SK-N-SH (cell line): ENCODE measurements around the gene SERPINA9. TPM values are rescaled to one million over a fixed set of nuclear protein-coding genes. Genes with fewer than 3 reads are reported as not detected.

ENCODE experiments used
- CTCF ChIA-PET: fragments of 300-600, 350-600 bp; formaldehyde crosslinking; extraction: SDS; loops from one replicate; lab custom pipeline; 2021; lab: Yijun Ruan, JAX
- POLR2A ChIA-PET: fragments of 350-600 bp; sonication (Branson Sonifier 250); formaldehyde crosslinking; extraction: SDS; loops from one replicate; lab custom pipeline; 2020; ENCODE audit warnings: antibody characterized with exemption, inconsistent platforms; lab: Yijun Ruan, JAX
- DNase-seq: peaks from one replicate; pipeline ENCODE4 v3.0.0; 2012
- H2AFZ ChIP-seq: fragments of 200-600 bp; sonication (generic); 2 replicates; pipeline ENCODE4 v1.8.1; 2016; ENCODE audit warnings: antibody characterized with exemption, mild to moderate bottlenecking, low read depth
- H3F3A ChIP-seq: fragments of 200-600 bp; sonication (generic); replicated peaks from 2 replicates; pipeline ENCODE3; 2016; ENCODE audit warnings: antibody characterized with exemption, mild to moderate bottlenecking; ENCODE audit not compliant: insufficient read depth
- H3K27ac ChIP-seq, 2 experiments: fragments of 200-500 bp in 1 of 2; fragments of 200-600 bp in 1 of 2; sonication (Bioruptor generic) in 1 of 2; sonication (generic), shearing (Covaris generic) in 1 of 2; 2 replicates each; pipeline versions ENCODE4 v1.5.1 to v1.6.1; 2014 to 2016; ENCODE audit warnings: low read depth in 2 of 2, inconsistent platforms in 1 of 2, low read length in 1 of 2, mild to moderate bottlenecking in 1 of 2, mixed read lengths in 1 of 2
- H3K27me3 ChIP-seq: fragments of 200-600 bp; sonication (generic), shearing (Covaris generic); 2 replicates; pipeline ENCODE4 v1.6.1; 2016; ENCODE audit warnings: mixed run types; ENCODE audit not compliant: insufficient read depth
- H3K36me3 ChIP-seq, 2 experiments: fragments of 200-500 bp in 1 of 2; fragments of 200-600 bp in 1 of 2; sonication (Bioruptor generic) in 1 of 2; sonication (generic) in 1 of 2; replicated peaks in 1 of 2; 2 replicates each; pipeline versions ENCODE3 to v1.5.1; 2014 to 2016; ENCODE audit warnings: low read length in 1 of 2, mild to moderate bottlenecking in 1 of 2; ENCODE audit not compliant: insufficient read depth in 2 of 2, control insufficient read depth in 1 of 2
- H3K4me1 ChIP-seq, 2 experiments: fragments of 200-500 bp in 1 of 2; fragments of 200-600 bp in 1 of 2; sonication (Bioruptor generic) in 1 of 2; sonication (generic), shearing (Covaris generic) in 1 of 2; 2 replicates each; pipeline versions ENCODE4 v1.5.1 to v1.6.1; 2014 to 2016; ENCODE audit warnings: low read depth in 1 of 2, low read length in 1 of 2, mixed run types in 1 of 2; ENCODE audit not compliant: insufficient read depth in 2 of 2, control insufficient read depth in 1 of 2
- H3K4me2 ChIP-seq: fragments of 200-600 bp; sonication (generic), shearing (Covaris generic); 2 replicates; pipeline ENCODE4 v1.6.1; 2017; ENCODE audit warnings: mixed run types
- H3K4me3 ChIP-seq, 2 experiments: fragments of 200-500 bp in 1 of 2; fragments of 200-600 bp in 1 of 2; sonication (Bioruptor generic) in 1 of 2; sonication (generic), shearing (Covaris generic) in 1 of 2; 2 replicates each; pipeline versions ENCODE4 v1.5.1 to v1.8.1; 2014 to 2016; ENCODE audit warnings: low read depth in 2 of 2, inconsistent platforms in 1 of 2, low read length in 1 of 2, mild to moderate bottlenecking in 1 of 2, mixed read lengths in 1 of 2, moderate library complexity in 1 of 2
- H3K79me2 ChIP-seq: fragments of 200-600 bp; sonication (generic); 2 replicates; pipeline ENCODE4 v1.8.1; 2017; ENCODE audit warnings: mild to moderate bottlenecking; ENCODE audit not compliant: insufficient read depth
- H3K9ac ChIP-seq: fragments of 200-600 bp; sonication (generic); 2 replicates; pipeline ENCODE4 v1.6.1; 2017; ENCODE audit warnings: mixed run types
- H3K9me2 ChIP-seq: fragments of 200-600 bp; sonication (generic); 2 replicates; pipeline ENCODE4 v1.6.1; 2017; ENCODE audit warnings: mixed run types
- H3K9me3 ChIP-seq: fragments of 200-600 bp; sonication (generic); 2 replicates; pipeline ENCODE4 v1.6.1; 2017; ENCODE audit warnings: mixed run types, mild to moderate bottlenecking, moderate library complexity
- H4K20me1 ChIP-seq: fragments of 200-600 bp; sonication (generic); 2 replicates; pipeline ENCODE4 v1.6.1; 2017; ENCODE audit warnings: mild to moderate bottlenecking, mixed run types; ENCODE audit not compliant: insufficient read depth
- EP300 ChIP-seq, 2 experiments: IDR thresholded peaks; 2 replicates each; pipeline versions ENCODE4 v1.4.0 to v1.6.1; 2012; ENCODE audit warnings: borderline replicate concordance in 1 of 2, low read depth in 1 of 2, low read length in 1 of 2
- JUND ChIP-seq: IDR thresholded peaks from 2 replicates; pipeline ENCODE4 v1.4.0; 2012
- NRF1 ChIP-seq: IDR thresholded peaks from 2 replicates; pipeline ENCODE4 v1.6.1; 2012; ENCODE audit warnings: low read depth, mild to moderate bottlenecking, low read length
- PBX3 ChIP-seq: IDR thresholded peaks from 2 replicates; pipeline ENCODE4; 2012
- RCOR1 ChIP-seq: fragments of 150-350 bp; IDR thresholded peaks from 2 replicates; pipeline ENCODE4 v1.6.1; 2017; ENCODE audit warnings: antibody characterized with exemption, low read length
- RXRA ChIP-seq: IDR thresholded peaks from 2 replicates; pipeline ENCODE4 v1.4.0; 2012; ENCODE audit warnings: low read depth, mild to moderate bottlenecking, borderline replicate concordance
- SMC3 ChIP-seq: IDR thresholded peaks from 2 replicates; pipeline ENCODE4 v1.6.1; 2012; ENCODE audit warnings: low read depth, low read length, improper control_type of control experiment
- TAF1 ChIP-seq: IDR thresholded peaks from 2 replicates; pipeline ENCODE4 v1.6.1; 2012; ENCODE audit warnings: low read depth, mild to moderate bottlenecking, low read length, moderate library complexity, borderline replicate concordance
- TCF12 ChIP-seq: IDR thresholded peaks from 2 replicates; pipeline ENCODE4 v1.4.0; 2012
- WGBS: methylation state at CpG from one replicate; pipeline ENCODE4 v1.1.6; 2017; ENCODE audit warnings: low lambda C conversion rate; 5-methylcytosine and 5-hydroxymethylcytosine counted together
- polyA plus RNA-seq, 3 experiments: library from polyadenylated mRNA; depleted of rRNA; stranded (reverse); fragments of >200 nt; gene quantifications; 2 replicates each; pipeline ENCODE4 v1.2.3, GENCODE V29; 2012
- TF ChIP-seq, protein P1 (sequence below): IDR thresholded peaks from 2 replicates; pipeline ENCODE4 v1.6.1; 2012; ENCODE audit warnings: mild to moderate bottlenecking, low read depth, low read length, moderate library complexity
- TF ChIP-seq, protein P2 (sequence below): fragments of 150-350 bp; IDR thresholded peaks from 2 replicates; pipeline ENCODE4 v1.6.1; 2017; ENCODE audit warnings: antibody characterized with exemption, low read length, low read depth, borderline replicate concordance

SERPINA9 gene
- polyA plus RNA-seq, 1 of the 3 experiments (the other 2 are of a cell fraction), result not detected

GRCh38 chr14:94469261-94469660 is 6.7 kb downstream of the SERPINA9 start:
- no peak overlapping the region for H3K4me3 ChIP-seq
- no peaks in the 10 kb centered on the region for H3K36me3 ChIP-seq
- no peaks in the 10 kb centered on the region for H3K9me3 ChIP-seq
- no peak overlapping the region for H3K9ac ChIP-seq
- no peaks in the 10 kb centered on the region for H3K79me2 ChIP-seq
- H3K27me3 ChIP-seq, result peaks cover 27% of the 10 kb centered on the region; the same call in 1 of the 2 replicates
- H4K20me1 ChIP-seq, result no peaks in the 10 kb centered on the region
- whole genome bisulfite sequencing, result 37% methylated on average over 3 of the region's 3 CpGs
- POLR2A ChIA-PET, result no interaction called here
- no peak for DNase-seq
- no peak overlapping the region for H2AFZ ChIP-seq
- H3K4me1 ChIP-seq, result no peaks in the 10 kb centered on the region
- H3F3A ChIP-seq, result no peaks in the 10 kb centered on the region
- H3K9me2 ChIP-seq, result no peaks in the 10 kb centered on the region
- no peak for TF ChIP-seq SMC3
- TF ChIP-seq PBX3, result no peak
- no peak for TF ChIP-seq NRF1
- no peak for TF ChIP-seq EP300 (IDR thresholded peaks at IDR 0.05; ENCODE audit: borderline replicate concordance in 1 of 2, low read depth in 1 of 2, low read length in 1 of 2)
- no peak for TF ChIP-seq TCF12
- TF ChIP-seq TAF1, result no peak
- TF ChIP-seq, protein P1, sequence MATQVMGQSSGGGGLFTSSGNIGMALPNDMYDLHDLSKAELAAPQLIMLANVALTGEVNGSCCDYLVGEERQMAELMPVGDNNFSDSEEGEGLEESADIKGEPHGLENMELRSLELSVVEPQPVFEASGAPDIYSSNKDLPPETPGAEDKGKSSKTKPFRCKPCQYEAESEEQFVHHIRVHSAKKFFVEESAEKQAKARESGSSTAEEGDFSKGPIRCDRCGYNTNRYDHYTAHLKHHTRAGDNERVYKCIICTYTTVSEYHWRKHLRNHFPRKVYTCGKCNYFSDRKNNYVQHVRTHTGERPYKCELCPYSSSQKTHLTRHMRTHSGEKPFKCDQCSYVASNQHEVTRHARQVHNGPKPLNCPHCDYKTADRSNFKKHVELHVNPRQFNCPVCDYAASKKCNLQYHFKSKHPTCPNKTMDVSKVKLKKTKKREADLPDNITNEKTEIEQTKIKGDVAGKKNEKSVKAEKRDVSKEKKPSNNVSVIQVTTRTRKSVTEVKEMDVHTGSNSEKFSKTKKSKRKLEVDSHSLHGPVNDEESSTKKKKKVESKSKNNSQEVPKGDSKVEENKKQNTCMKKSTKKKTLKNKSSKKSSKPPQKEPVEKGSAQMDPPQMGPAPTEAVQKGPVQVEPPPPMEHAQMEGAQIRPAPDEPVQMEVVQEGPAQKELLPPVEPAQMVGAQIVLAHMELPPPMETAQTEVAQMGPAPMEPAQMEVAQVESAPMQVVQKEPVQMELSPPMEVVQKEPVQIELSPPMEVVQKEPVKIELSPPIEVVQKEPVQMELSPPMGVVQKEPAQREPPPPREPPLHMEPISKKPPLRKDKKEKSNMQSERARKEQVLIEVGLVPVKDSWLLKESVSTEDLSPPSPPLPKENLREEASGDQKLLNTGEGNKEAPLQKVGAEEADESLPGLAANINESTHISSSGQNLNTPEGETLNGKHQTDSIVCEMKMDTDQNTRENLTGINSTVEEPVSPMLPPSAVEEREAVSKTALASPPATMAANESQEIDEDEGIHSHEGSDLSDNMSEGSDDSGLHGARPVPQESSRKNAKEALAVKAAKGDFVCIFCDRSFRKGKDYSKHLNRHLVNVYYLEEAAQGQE, result no peak
- no peak for TF ChIP-seq JUND
- no peak for TF ChIP-seq RCOR1
- TF ChIP-seq, protein P2, sequence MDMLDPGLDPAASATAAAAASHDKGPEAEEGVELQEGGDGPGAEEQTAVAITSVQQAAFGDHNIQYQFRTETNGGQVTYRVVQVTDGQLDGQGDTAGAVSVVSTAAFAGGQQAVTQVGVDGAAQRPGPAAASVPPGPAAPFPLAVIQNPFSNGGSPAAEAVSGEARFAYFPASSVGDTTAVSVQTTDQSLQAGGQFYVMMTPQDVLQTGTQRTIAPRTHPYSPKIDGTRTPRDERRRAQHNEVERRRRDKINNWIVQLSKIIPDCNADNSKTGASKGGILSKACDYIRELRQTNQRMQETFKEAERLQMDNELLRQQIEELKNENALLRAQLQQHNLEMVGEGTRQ, result no peak
- no peak for TF ChIP-seq RXRA
- H3K4me2 ChIP-seq, result no peak overlapping the region
- no peak overlapping the region for H3K27ac ChIP-seq
- CTCF ChIA-PET, result interaction anchor here (2.6 kb wide), 1 partner anchor 17 kb away, joined by 7 read pairs; no protein-coding TSS in a partner anchor
